K562 (cell line): ENCODE measurements around the gene CC2D1A. TPM values are rescaled to one million over a fixed set of nuclear protein-coding genes. Genes with fewer than 3 reads are reported as not detected.

ENCODE experiments used
- CREB3L1 ChIP-seq: fragments of 450-650 bp; IDR thresholded peaks from 2 replicates; pipeline ENCODE4 v1.6.1; 2014; ENCODE audit warnings: low read depth, mild to moderate bottlenecking, moderate library complexity, borderline replicate concordance
- DNMT1 ChIP-seq: fragments of 450-650 bp; IDR thresholded peaks from 2 replicates; pipeline ENCODE4 v1.6.1; 2016; ENCODE audit warnings: antibody characterized with exemption, mild to moderate bottlenecking
- ESRRA ChIP-seq: fragments of 450-650 bp; IDR thresholded peaks from 2 replicates; pipeline ENCODE4 v1.6.1; 2014; ENCODE audit warnings: low read depth, mild to moderate bottlenecking, moderate library complexity, borderline replicate concordance
- FOXM1 ChIP-seq, 2 experiments: fragments of 450-650 bp in 1 of 2; sonication (generic) in 1 of 2; formaldehyde crosslinking in 1 of 2; IDR thresholded peaks; 2 replicates each; pipeline versions ENCODE4 v1.6.1 to v1.9.0; 2017 to 2022; ENCODE audit warnings: low read depth in 2 of 2, mild to moderate bottlenecking in 2 of 2, missing genetic modification reagents in 1 of 2, moderate library complexity in 1 of 2
- GMEB1 ChIP-seq: fragments of 250-450 bp; sonication (Bioruptor Pico); IDR thresholded peaks from 2 replicates; pipeline ENCODE4 v1.4.0; 2020; ENCODE audit warnings: mild to moderate bottlenecking
- IRF1 ChIP-seq: sonication (generic); formaldehyde crosslinking; IDR thresholded peaks from 2 replicates; pipeline ENCODE4 v1.8.0; 2022; ENCODE audit warnings: missing genetic modification reagents, mild to moderate bottlenecking, borderline replicate concordance
- IRF9 ChIP-seq: fragments of 450-650 bp; IDR thresholded peaks from 2 replicates; pipeline ENCODE4 v1.6.1; 2016; ENCODE audit warnings: missing biosample characterization, missing genetic modification characterization
- KAT7 ChIP-seq: sonication (generic); formaldehyde crosslinking; IDR thresholded peaks from 2 replicates; pipeline ENCODE4 v1.8.0; 2022; ENCODE audit warnings: missing genetic modification reagents, mild to moderate bottlenecking, borderline replicate concordance
- KDM5B ChIP-seq: fragments of 200-600 bp; sonication (generic); IDR thresholded peaks from 2 replicates; pipeline ENCODE4 v1.6.1; 2012; ENCODE audit warnings: low read depth, mild to moderate bottlenecking, moderate library complexity, low read length, control low read depth, inconsistent platforms; ENCODE audit not compliant: insufficient replicate concordance
- NR2C1 ChIP-seq, 2 experiments: fragments of 450-650 bp; IDR thresholded peaks; 2 replicates each; pipeline ENCODE4 v1.6.1; 2017; ENCODE audit warnings: mild to moderate bottlenecking in 2 of 2, antibody characterized with exemption in 1 of 2, inconsistent platforms in 1 of 2, missing compliant biosample characterization in 1 of 2, missing genetic modification characterization in 1 of 2
- POLR2H ChIP-seq: IDR thresholded peaks from 2 replicates; pipeline ENCODE4 v1.6.1; 2016; ENCODE audit warnings: missing genetic modification characterization, low read depth, mild to moderate bottlenecking, control low read depth, missing compliant biosample characterization, moderate library complexity
- RBBP5 ChIP-seq: fragments of 200-600 bp; sonication (generic); IDR thresholded peaks from 2 replicates; pipeline ENCODE4 v1.6.1; 2012; ENCODE audit warnings: borderline replicate concordance, mild to moderate bottlenecking, low read length, control low read depth, inconsistent platforms; ENCODE audit not compliant: insufficient read depth, poor library complexity, severe bottlenecking
- RBFOX2 ChIP-seq: fragments of 200-400 bp; formaldehyde crosslinking; IDR thresholded peaks from 2 replicates; pipeline ENCODE4 v1.6.1; 2017; ENCODE audit warnings: low read depth, mild to moderate bottlenecking, low read length, moderate library complexity
- SIX5 ChIP-seq, 2 experiments: IDR thresholded peaks; 2 replicates each; pipeline ENCODE4 v1.6.1; 2011; ENCODE audit warnings: low read length in 2 of 2, borderline replicate concordance in 1 of 2, low read depth in 1 of 2, mild to moderate bottlenecking in 1 of 2, moderate library complexity in 1 of 2; ENCODE audit not compliant: insufficient read depth in 1 of 2
- SP1 ChIP-seq: sonication (generic); formaldehyde crosslinking; IDR thresholded peaks from 2 replicates; pipeline ENCODE4 v1.8.1; 2022; ENCODE audit warnings: mild to moderate bottlenecking, missing genetic modification reagents
- YY1 ChIP-seq, 3 experiments: IDR thresholded peaks; 2 replicates each; pipeline ENCODE4 v1.6.1; 2011; ENCODE audit warnings: low read length in 2 of 3, mild to moderate bottlenecking in 2 of 3, moderate library complexity in 2 of 3, borderline replicate concordance in 1 of 3, control low read depth in 1 of 3, low read depth in 1 of 3; ENCODE audit not compliant: insufficient read depth in 3 of 3, insufficient replicate concordance in 2 of 3, control insufficient read depth in 1 of 3, insufficient read length in 1 of 3; ENCODE audit errors: extremely low read depth in 1 of 3
- ZNF3 ChIP-seq: fragments of 250-450 bp; sonication (Bioruptor Pico); IDR thresholded peaks from 2 replicates; pipeline ENCODE4 v1.5.0; 2021; ENCODE audit warnings: mild to moderate bottlenecking, moderate library complexity
- polyA plus RNA-seq, 8 experiments: library from polyadenylated mRNA; depleted of rRNA in 4 of 8; stranded (reverse) in 5 of 8; unstranded in 3 of 8; fragments of >200 nt; fragmentation: Nextera tagmentation in 2 of 8; fragmentation: Illumina TruSeq in 1 of 8; extraction: Ambion mirVana in 2 of 8; extraction: Trizol in 1 of 8; gene quantifications; 2 replicates each; pipeline versions ENCODE4 v1.2.1 to v1.2.3, GENCODE V29; 2011 to 2014; ENCODE audit warnings: inconsistent platforms in 1 of 8, missing spikeins in 1 of 8
- total RNA-seq, 7 experiments: library from RNA; depleted of rRNA in 6 of 7; stranded (reverse); fragments of >200 nt in 6 of 7; fragmentation: Illumina TruSeq in 2 of 7; extraction: Trizol in 2 of 7; gene quantifications; 2 replicates each; pipeline versions ENCODE4 v1.2.1 to v1.2.3, GENCODE V29; 2011 to 2021; ENCODE audit warnings: low replicate concordance in 1 of 7

The CC2D1A gene
- total and polyA plus RNA-seq, 9 of the 15 experiments (the other 6 are each of a cell fraction or from before 2014, with no cell fraction given): 0.32 to 31.0 (median 12.9) TPM

- TF ChIP-seq IRF1: peak; percentile 85; the same call in 1 of the 2 replicates
- TF ChIP-seq IRF9 (tag): no peak
- TF ChIP-seq GMEB1: peak; percentile 90
- TF ChIP-seq YY1 (IDR thresholded peaks at IDR 0.05; ENCODE audit: borderline replicate concordance in 1 of 3, control insufficient read depth in 1 of 3, extremely low read depth in 1 of 3, insufficient read depth in 3 of 3, insufficient read length in 1 of 3, insufficient replicate concordance in 2 of 3, low read depth in 1 of 3, low read length in 2 of 3): peak in 2 of 3 experiments; percentile 65 to 75
- peak; percentile 33; the same call in 1 of the 2 replicates for TF ChIP-seq ESRRA
- no peak for TF ChIP-seq POLR2H (tag)
- TF ChIP-seq SP1 (CRISPR knock-in tag): peak; percentile 96
- peak; percentile 88 for TF ChIP-seq CREB3L1
- TF ChIP-seq SIX5 (IDR thresholded peaks at IDR 0.05; ENCODE audit: borderline replicate concordance in 1 of 2, insufficient read depth in 1 of 2, low read depth in 1 of 2, low read length in 2 of 2): peak; percentile 85 to 87; a peak in 3 of 4 replicates
- TF ChIP-seq ZNF3 (CRISPR knock-in tag): no peak
- TF ChIP-seq RBBP5: peak; percentile 69
- TF ChIP-seq DNMT1: no peak
- no peak for TF ChIP-seq FOXM1 (IDR thresholded peaks at IDR 0.05; ENCODE audit: low read depth)
- TF ChIP-seq FOXM1 (CRISPR knock-in tag; IDR thresholded peaks at IDR 0.05; ENCODE audit: low read depth): peak; percentile 97
- TF ChIP-seq RBFOX2: peak; percentile 91
- TF ChIP-seq KAT7 (CRISPR knock-in tag): 0 out of 2 replicates have a peak, but pooled peaks have one; percentile 32
- peak; percentile 67 for TF ChIP-seq KDM5B
- TF ChIP-seq NR2C1 (IDR thresholded peaks at IDR 0.05): no peak
- peak; percentile 39; the same call in 1 of the 2 replicates for TF ChIP-seq NR2C1 (tag; IDR thresholded peaks at IDR 0.05)
These were observed at the start of gene CC2D1A, which contains the start of gene BRME1 (continued) for GRCh38 chr19:13905634-13906520.
